ENCODE data around the gene POU6F1. TPM values are rescaled to one million over a fixed set of nuclear protein-coding genes. Genes with fewer than 3 reads are reported as not detected.

The POU6F1 gene
- total and polyA plus RNA-seq, 9 of the 15 experiments (the other 6 are each of a cell fraction or from before 2014, with no cell fraction given), result 0.14 to 3.3 (median 1.1) TPM

DNA sequence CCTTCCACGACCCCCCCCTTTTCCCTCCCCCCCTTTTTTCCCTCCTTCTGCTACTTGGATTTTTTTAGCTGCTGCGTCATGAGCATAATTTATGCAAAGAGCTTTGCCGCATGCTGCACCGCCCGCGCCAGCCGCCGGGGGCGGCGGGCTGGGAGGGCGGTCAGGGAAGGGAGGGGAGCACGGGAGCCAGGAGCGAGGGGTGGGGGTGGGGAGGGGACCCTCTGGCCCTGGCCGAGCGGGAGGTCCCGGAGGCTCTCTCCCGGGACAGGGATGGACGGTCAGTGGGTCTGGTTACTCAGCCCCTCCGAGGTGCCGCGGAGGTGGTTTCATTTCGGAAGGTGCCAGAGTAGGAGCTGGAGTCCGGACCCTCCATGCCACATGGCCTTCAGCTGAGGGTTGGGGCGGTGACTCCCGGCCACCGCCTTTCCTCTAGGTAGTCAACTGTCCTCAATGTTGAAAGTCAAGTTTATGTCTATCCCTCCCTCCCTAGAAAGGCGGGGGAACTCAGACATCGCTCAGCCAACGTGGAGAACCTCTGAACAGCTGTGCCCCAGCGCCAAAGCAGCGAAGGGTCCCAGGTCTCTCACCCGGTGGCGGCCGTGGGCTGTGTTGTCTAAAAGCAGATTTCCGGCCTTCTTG lies at the start of gene POU6F1 (continued):
- TF ChIP-seq RREB1 (CRISPR knock-in tag; IDR thresholded peaks at IDR 0.05), result no peak
- TF ChIP-seq POLR2A (conservative IDR thresholded peaks at IDR 0.05), result peak; percentile 72
- TF ChIP-seq ZNF639 (CRISPR knock-in tag; conservative IDR thresholded peaks at IDR 0.05 in 1 of 2, IDR thresholded peaks at IDR 0.05 in 1 of 2), result 0 out of 4 replicates have a peak, but pooled peaks of 1 of the 2 experiments have one; percentile 22
- TF ChIP-seq, protein P1, sequence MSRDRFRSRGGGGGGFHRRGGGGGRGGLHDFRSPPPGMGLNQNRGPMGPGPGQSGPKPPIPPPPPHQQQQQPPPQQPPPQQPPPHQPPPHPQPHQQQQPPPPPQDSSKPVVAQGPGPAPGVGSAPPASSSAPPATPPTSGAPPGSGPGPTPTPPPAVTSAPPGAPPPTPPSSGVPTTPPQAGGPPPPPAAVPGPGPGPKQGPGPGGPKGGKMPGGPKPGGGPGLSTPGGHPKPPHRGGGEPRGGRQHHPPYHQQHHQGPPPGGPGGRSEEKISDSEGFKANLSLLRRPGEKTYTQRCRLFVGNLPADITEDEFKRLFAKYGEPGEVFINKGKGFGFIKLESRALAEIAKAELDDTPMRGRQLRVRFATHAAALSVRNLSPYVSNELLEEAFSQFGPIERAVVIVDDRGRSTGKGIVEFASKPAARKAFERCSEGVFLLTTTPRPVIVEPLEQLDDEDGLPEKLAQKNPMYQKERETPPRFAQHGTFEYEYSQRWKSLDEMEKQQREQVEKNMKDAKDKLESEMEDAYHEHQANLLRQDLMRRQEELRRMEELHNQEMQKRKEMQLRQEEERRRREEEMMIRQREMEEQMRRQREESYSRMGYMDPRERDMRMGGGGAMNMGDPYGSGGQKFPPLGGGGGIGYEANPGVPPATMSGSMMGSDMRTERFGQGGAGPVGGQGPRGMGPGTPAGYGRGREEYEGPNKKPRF (IDR thresholded peaks at IDR 0.05; ENCODE audit: low read depth, low read length), result no peak
- TF ChIP-seq POLR2H (tag; IDR thresholded peaks at IDR 0.05; ENCODE audit: low read depth), result peak; percentile 36; the same call in 1 of the 2 replicates
- peak; percentile 47; the same call in 1 of the 2 replicates for TF ChIP-seq TAF7 (tag; IDR thresholded peaks at IDR 0.05)
- TF ChIP-seq JUN (IDR thresholded peaks at IDR 0.05; ENCODE audit: borderline replicate concordance, low read depth, low read length), result no peak
- no peak for TF ChIP-seq JUN (CRISPR knock-in tag; IDR thresholded peaks at IDR 0.05; ENCODE audit: borderline replicate concordance)
- TF ChIP-seq, protein P2, sequence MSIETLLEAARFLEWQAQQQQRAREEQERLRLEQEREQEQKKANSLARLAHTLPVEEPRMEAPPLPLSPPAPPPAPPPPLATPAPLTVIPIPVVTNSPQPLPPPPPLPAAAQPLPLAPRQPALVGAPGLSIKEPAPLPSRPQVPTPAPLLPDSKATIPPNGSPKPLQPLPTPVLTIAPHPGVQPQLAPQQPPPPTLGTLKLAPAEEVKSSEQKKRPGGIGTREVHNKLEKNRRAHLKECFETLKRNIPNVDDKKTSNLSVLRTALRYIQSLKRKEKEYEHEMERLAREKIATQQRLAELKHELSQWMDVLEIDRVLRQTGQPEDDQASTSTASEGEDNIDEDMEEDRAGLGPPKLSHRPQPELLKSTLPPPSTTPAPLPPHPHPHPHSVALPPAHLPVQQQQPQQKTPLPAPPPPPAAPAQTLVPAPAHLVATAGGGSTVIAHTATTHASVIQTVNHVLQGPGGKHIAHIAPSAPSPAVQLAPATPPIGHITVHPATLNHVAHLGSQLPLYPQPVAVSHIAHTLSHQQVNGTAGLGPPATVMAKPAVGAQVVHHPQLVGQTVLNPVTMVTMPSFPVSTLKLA (conservative IDR thresholded peaks at IDR 0.05), result peak; percentile 69 to 74; a peak in 3 of 4 replicates
- no peak for TF ChIP-seq ZNF431 (CRISPR knock-in tag; IDR thresholded peaks at IDR 0.05)
- TF ChIP-seq BRD4 (IDR thresholded peaks at IDR 0.05), result 0 out of 2 replicates have a peak, but pooled peaks have one; percentile 65
- peak; percentile 40; the same call in 1 of the 2 replicates for TF ChIP-seq ZNF766 (CRISPR knock-in tag; conservative IDR thresholded peaks at IDR 0.05)
- peak; percentile 64 for TF ChIP-seq NFE2 (IDR thresholded peaks at IDR 0.05; ENCODE audit: low read depth)
- TF ChIP-seq NCOR1 (IDR thresholded peaks at IDR 0.05), result 0 out of 2 replicates have a peak, but pooled peaks have one; percentile 31
- TF ChIP-seq FIP1L1 (IDR thresholded peaks at IDR 0.05; ENCODE audit: low read depth, low read length, poor library complexity, severe bottlenecking), result no peak
- TF ChIP-seq NFIX (CRISPR knock-in tag; IDR thresholded peaks at IDR 0.05; ENCODE audit: low read depth), result no peak

Data from K562 (cell line).